Neural progenitor cell (in vitro differentiated cells): ENCODE results near the gene RIGI. TPM values are rescaled to one million over a fixed set of nuclear protein-coding genes. Genes with fewer than 3 reads are reported as not detected.
"Not testable (repeated sequence)": the region's sequence is repeated elsewhere in the genome, so short reads cannot be mapped to it uniquely, and the experiment has no call there.

Experiments used
- DNase-seq: peaks from one replicate; pipeline ENCODE4 v3.0.0-alpha.2; 2016; ENCODE audit warnings: low spot score
- H2AFZ ChIP-seq: fragments of 200-600 bp; sonication (generic); replicated peaks from 2 replicates; pipeline ENCODE4 v1.6.1; 2016; ENCODE audit warnings: antibody characterized with exemption
- H3F3A ChIP-seq: fragments of 200-600 bp; sonication (generic); 2 replicates; pipeline ENCODE4 v1.6.1; 2016; ENCODE audit warnings: antibody characterized with exemption, low read depth
- H3K27ac ChIP-seq: fragments of 200-600 bp; sonication (generic); 2 replicates; pipeline ENCODE4 v1.5.1; 2016; ENCODE audit warnings: mild to moderate bottlenecking
- H3K27me3 ChIP-seq: fragments of 200-600 bp; sonication (generic); 2 replicates; pipeline ENCODE4 v1.6.1; 2016; ENCODE audit warnings: mild to moderate bottlenecking, moderate library complexity
- H3K36me3 ChIP-seq: fragments of 200-600 bp; sonication (generic); 2 replicates; pipeline ENCODE4 v1.5.1; 2016
- H3K4me1 ChIP-seq: fragments of 200-600 bp; sonication (generic); 2 replicates; pipeline ENCODE4 v1.6.1; 2016; ENCODE audit warnings: mixed run types
- H3K4me2 ChIP-seq: fragments of 200-600 bp; sonication (generic); 2 replicates; pipeline ENCODE4 v1.6.1; 2016
- H3K4me3 ChIP-seq: fragments of 200-600 bp; sonication (generic); 2 replicates; pipeline ENCODE4 v1.5.1; 2016
- H3K79me2 ChIP-seq: fragments of 200-600 bp; sonication (generic); 2 replicates; pipeline ENCODE4 v1.6.1; 2016; ENCODE audit warnings: low read depth
- H3K9ac ChIP-seq: fragments of 200-600 bp; sonication (generic); 2 replicates; pipeline ENCODE4 v1.6.1; 2016
- H3K9me3 ChIP-seq: fragments of 200-600 bp; sonication (generic); 2 replicates; pipeline ENCODE4 v1.5.1; 2016; ENCODE audit warnings: low read depth
- H4K20me1 ChIP-seq: fragments of 200-600 bp; sonication (generic); 2 replicates; pipeline ENCODE4 v1.6.1; 2016; ENCODE audit warnings: low read depth
- H3K27ac Mint-ChIP-seq: 3 replicates; pipeline ENCODE4 v1.8.0; 2021; ENCODE audit warnings: mixed read lengths
- H3K27me3 Mint-ChIP-seq: 2 replicates; pipeline ENCODE4 v1.8.0; 2022; ENCODE audit warnings: low read depth, mild to moderate bottlenecking, inconsistent platforms, moderate library complexity, mixed read lengths; ENCODE audit not compliant: insufficient read depth
- H3K36me3 Mint-ChIP-seq: 3 replicates; pipeline ENCODE4 v1.8.0; 2021; ENCODE audit warnings: mixed read lengths
- H3K4me1 Mint-ChIP-seq: 3 replicates; pipeline ENCODE4 v1.8.0; 2021; ENCODE audit warnings: mixed read lengths
- H3K4me3 Mint-ChIP-seq: 3 replicates; pipeline ENCODE4 v1.8.0; 2021; ENCODE audit warnings: mild to moderate bottlenecking, moderate library complexity, mixed read lengths
- H3K9me3 Mint-ChIP-seq: 3 replicates; pipeline ENCODE4 v1.8.0; 2020; ENCODE audit warnings: mixed read lengths
- EZH2 ChIP-seq: fragments of 200-600 bp; sonication (generic); IDR thresholded peaks from 2 replicates; pipeline ENCODE4 v1.6.1; 2017; ENCODE audit warnings: antibody characterized with exemption, mild to moderate bottlenecking, moderate library complexity
- EZH2phosphoT487 ChIP-seq: fragments of 200-600 bp; sonication (generic); IDR thresholded peaks from 2 replicates; pipeline ENCODE4 v1.6.1; 2017; ENCODE audit warnings: antibody characterized with exemption
- total RNA-seq: library from RNA; depleted of rRNA; stranded (reverse); fragments of >200 nt; gene quantifications from 2 replicates; pipeline ENCODE4 v1.2.3, GENCODE V29; 2015; ENCODE audit warnings: low replicate concordance
- TF ChIP-seq, protein P1 (sequence below): fragments of 200-600 bp; sonication (generic); IDR thresholded peaks from 2 replicates; pipeline ENCODE4 v1.5.1; 2017; ENCODE audit warnings: antibody characterized with exemption, mild to moderate bottlenecking

The RIGI gene
- total RNA-seq, 1 donor from 2014 or later, result 9.9 TPM

DNA sequence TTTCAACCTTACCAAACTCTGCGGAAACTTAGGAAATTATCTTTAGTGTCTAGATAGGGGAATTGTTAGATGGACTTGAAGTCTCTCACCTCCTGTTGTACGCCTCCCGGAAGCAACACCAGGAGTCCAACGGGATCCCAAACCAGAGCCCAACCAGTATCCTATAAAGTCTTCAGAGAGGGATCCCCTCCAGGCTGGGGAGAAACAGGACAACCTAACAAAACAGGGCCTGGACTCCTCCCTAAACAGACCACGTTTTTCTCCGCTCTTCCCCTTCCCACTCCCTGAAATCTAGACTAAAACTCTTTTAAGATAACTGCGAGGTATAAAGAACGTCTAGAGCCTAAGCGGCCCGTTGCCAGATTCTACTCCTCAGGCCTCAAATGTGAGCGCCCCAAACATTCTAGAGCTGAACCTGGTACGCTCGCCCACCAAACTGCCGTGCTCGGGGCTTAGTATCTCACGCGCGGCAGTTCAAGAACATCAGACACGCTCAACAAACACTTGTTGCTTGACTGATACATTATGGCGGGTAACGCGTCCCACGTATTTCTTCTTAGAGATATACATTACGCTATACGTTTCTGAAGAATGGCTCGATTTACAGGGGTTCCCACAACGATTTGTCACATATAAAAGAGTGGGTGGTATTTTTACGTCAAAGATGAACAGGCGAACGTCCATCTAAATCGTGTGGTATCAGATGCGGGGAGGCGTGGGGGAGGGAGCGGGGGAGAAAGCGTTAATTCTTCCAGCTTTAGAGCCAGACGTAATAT, 25.5 kb upstream of the RIGI start:
- Histone ChIP-seq H3K4me2 (peak overlapping the region; percentile 91), H2AFZ (peak overlapping the region; percentile 17), H3K27me3 (no peaks in the 10 kb centered on the region), H3K4me3 (peak overlapping the region; percentile 86), H3K9me3 (no peaks in the 10 kb centered on the region), H3F3A (peaks cover 26% of the 10 kb centered on the region), H3K9ac (peak overlapping the region; percentile 97), H3K27ac (peak overlapping the region; percentile 62), H3K79me2 (peaks cover 64% of the 10 kb centered on the region), H3K4me1 (peaks cover 13% of the 10 kb centered on the region), H4K20me1 (peaks cover 29% of the 10 kb centered on the region), H3K36me3 (no peaks in the 10 kb centered on the region)
- Mint-ChIP-seq H3K36me3 (peaks cover 25% of the 10 kb centered on the region), H3K4me1 (peaks cover 24% of the 10 kb centered on the region), H3K4me3 (peak overlapping the region; percentile 94), H3K9me3 (peaks cover 4% of the 10 kb centered on the region), H3K27ac (peak overlapping the region; percentile 100), H3K27me3 (peaks cover 4% of the 10 kb centered on the region)
- peak; percentile 65 for DNase-seq
- TF ChIP-seq EZH2phosphoT487, result no peak
- TF ChIP-seq EZH2, result no peak
- TF ChIP-seq, protein P1, sequence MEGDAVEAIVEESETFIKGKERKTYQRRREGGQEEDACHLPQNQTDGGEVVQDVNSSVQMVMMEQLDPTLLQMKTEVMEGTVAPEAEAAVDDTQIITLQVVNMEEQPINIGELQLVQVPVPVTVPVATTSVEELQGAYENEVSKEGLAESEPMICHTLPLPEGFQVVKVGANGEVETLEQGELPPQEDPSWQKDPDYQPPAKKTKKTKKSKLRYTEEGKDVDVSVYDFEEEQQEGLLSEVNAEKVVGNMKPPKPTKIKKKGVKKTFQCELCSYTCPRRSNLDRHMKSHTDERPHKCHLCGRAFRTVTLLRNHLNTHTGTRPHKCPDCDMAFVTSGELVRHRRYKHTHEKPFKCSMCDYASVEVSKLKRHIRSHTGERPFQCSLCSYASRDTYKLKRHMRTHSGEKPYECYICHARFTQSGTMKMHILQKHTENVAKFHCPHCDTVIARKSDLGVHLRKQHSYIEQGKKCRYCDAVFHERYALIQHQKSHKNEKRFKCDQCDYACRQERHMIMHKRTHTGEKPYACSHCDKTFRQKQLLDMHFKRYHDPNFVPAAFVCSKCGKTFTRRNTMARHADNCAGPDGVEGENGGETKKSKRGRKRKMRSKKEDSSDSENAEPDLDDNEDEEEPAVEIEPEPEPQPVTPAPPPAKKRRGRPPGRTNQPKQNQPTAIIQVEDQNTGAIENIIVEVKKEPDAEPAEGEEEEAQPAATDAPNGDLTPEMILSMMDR, result no peak

DNA sequence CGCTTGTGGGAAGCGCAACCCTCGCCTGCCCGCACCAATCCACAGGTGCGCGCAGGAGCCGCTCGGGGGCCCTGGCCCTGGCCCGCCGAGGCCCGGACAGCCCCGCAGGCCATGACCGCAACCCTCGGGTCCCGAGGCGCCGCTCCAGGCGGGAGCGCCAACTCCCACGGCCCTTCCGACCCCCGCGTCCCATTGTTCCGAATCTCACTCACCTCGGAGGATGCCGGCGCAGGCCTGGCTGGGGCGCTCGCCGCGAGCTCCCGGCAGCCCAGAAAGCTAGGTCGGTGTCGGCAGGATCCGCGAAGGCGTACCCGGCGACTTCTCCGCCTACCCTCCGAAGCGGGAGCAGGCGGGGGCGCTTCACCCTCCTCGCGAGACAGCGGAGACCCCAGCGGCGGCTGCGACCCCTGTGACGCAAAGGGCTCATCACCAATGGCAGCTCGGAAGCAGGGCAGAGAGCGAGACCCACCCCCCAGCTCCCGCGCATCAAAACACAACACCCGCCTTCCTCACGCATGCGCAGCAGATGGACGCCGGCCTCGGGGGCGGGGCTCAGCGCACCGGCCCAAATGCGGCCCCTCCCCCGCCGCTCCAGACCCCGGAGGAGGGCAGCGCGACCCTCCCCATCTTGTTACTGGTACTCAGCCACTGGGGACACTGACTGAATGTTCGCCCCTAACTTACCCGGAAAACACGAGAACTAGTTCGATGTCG, 24.7 kb upstream of the RIGI start:
- Histone ChIP-seq H2AFZ (peak overlapping the region; percentile 48), H3K4me2 (peak overlapping the region; percentile 91), H4K20me1 (peaks cover 37% of the 10 kb centered on the region), H3K9ac (peak overlapping the region; percentile 97), H3F3A (peaks cover 26% of the 10 kb centered on the region), H3K79me2 (peaks cover 71% of the 10 kb centered on the region), H3K27ac (peak overlapping the region; percentile 90), H3K4me1 (peaks cover 13% of the 10 kb centered on the region), H3K9me3 (no peaks in the 10 kb centered on the region), H3K27me3 (no peaks in the 10 kb centered on the region), H3K36me3 (no peaks in the 10 kb centered on the region), H3K4me3 (peak overlapping the region; percentile 86)
- no peak for TF ChIP-seq EZH2
- TF ChIP-seq, protein P1, result peak; percentile 19
- H3K9me3 Mint-ChIP-seq, result peaks cover 4% of the 10 kb centered on the region
- H3K27me3 Mint-ChIP-seq, result peaks cover 4% of the 10 kb centered on the region
- DNase-seq, result peak; percentile 98
- H3K4me3 Mint-ChIP-seq, result peak overlapping the region; percentile 94
- peaks cover 26% of the 10 kb centered on the region for H3K36me3 Mint-ChIP-seq
- peaks cover 24% of the 10 kb centered on the region for H3K4me1 Mint-ChIP-seq
- peak overlapping the region; percentile 100 for H3K27ac Mint-ChIP-seq

DNA sequence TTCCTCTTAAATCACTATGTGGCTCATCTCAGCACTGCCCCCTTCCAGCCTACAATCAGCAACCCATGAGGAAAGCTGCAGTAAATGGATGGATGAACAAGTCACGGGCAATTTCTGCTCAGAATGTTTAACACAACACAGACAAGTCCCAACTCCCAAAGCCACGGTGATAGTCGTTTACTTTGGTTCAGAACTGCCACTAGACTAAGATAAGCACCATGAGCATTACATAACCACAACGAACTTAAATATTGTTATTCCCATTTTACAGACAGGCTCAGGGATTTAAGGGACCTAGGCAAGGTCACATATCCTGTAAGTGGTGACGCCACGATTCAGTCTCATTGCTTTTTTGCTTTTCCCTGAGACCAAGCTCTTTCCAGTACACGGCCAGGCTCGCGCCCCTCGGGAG, 24.2 kb upstream of the RIGI start:
- H4K20me1 ChIP-seq, result peaks cover 43% of the 10 kb centered on the region
- peak overlapping the region; percentile 94 for H3K9ac ChIP-seq
- Mint-ChIP-seq H3K4me3 (peak overlapping the region; percentile 94), H3K27ac (peak overlapping the region; percentile 74), H3K36me3 (peaks cover 26% of the 10 kb centered on the region), H3K9me3 (peaks cover 4% of the 10 kb centered on the region), H3K4me1 (peaks cover 24% of the 10 kb centered on the region), H3K27me3 (peaks cover 4% of the 10 kb centered on the region)
- peaks cover 26% of the 10 kb centered on the region for H3F3A ChIP-seq
- peaks cover 77% of the 10 kb centered on the region for H3K79me2 ChIP-seq
- H3K9me3 ChIP-seq, result no peaks in the 10 kb centered on the region
- no peaks in the 10 kb centered on the region for H3K27me3 ChIP-seq
- peaks cover 13% of the 10 kb centered on the region for H3K4me1 ChIP-seq
- peak overlapping the region; percentile 48 for H2AFZ ChIP-seq
- no peak for TF ChIP-seq EZH2
- TF ChIP-seq, protein P1, result peak; percentile 9
- peak overlapping the region; percentile 86 for H3K4me3 ChIP-seq
- H3K4me2 ChIP-seq, result peak overlapping the region; percentile 91
- H3K36me3 ChIP-seq, result no peaks in the 10 kb centered on the region
- peak; percentile 33 for DNase-seq
- peak overlapping the region; percentile 90 for H3K27ac ChIP-seq

DNA sequence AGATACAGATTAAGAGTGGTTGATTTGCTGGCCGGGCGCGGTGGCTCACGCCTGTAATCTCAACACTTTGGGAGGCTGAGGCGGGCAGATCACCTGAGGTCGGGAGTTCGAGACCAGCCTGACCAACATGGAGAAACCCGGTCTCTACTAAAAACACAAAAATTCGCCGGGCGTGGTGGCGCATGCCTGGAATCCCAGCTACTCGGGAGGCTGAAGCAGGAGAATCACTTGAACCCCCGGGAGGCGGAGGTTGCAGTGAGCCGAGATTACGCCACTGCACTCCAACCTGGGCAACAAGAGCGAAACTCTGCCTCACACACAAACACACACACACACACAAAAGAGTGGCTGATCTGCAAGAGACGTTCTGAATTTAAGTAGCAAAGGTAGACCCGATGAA, 22.2 kb upstream of the RIGI start:
- H3K27me3 ChIP-seq, H3K27ac Mint-ChIP-seq, H3K36me3 ChIP-seq, H3K4me1 ChIP-seq, H3K4me2 ChIP-seq, H3K27ac ChIP-seq, H3K9me3 ChIP-seq, H3K4me3 ChIP-seq, H3K9me3 Mint-ChIP-seq, H3K9ac ChIP-seq, H3K27me3 Mint-ChIP-seq, H2AFZ ChIP-seq, DNase-seq: not testable (repeated sequence)
- H4K20me1 ChIP-seq, result peaks cover 61% of the 10 kb centered on the region
- H3F3A ChIP-seq, result peaks cover 26% of the 10 kb centered on the region
- peaks cover 90% of the 10 kb centered on the region for H3K79me2 ChIP-seq
- peak overlapping the region; percentile 44 for H3K4me3 Mint-ChIP-seq
- peaks cover 36% of the 10 kb centered on the region for H3K36me3 Mint-ChIP-seq
- peaks cover 20% of the 10 kb centered on the region for H3K4me1 Mint-ChIP-seq
